Smooth muscle cell (in vitro differentiated cells): ENCODE measurements around the gene DNM1L. TPM values are rescaled to one million over a fixed set of nuclear protein-coding genes. Genes with fewer than 3 reads are reported as not detected.

Experiments used
- DNase-seq: peaks from one replicate; lab custom pipeline; 2025; ENCODE audit not compliant: unreplicated experiment; lab: John Stamatoyannopoulos, UW
- H2AFZ ChIP-seq: fragments of 200-600 bp; sonication (generic); 2 replicates; pipeline ENCODE4 v1.6.0; 2016; ENCODE audit warnings: antibody characterized with exemption, low read depth, mild to moderate bottlenecking
- H3F3A ChIP-seq: fragments of 200-600 bp; sonication (generic); 2 replicates; pipeline ENCODE4 v1.6.0; 2017; ENCODE audit warnings: antibody characterized with exemption, low read depth
- H3K27ac ChIP-seq: fragments of 200-600 bp; sonication (generic); 2 replicates; pipeline ENCODE4 v1.5.1; 2016; ENCODE audit warnings: low read depth, mild to moderate bottlenecking
- H3K27me3 ChIP-seq: fragments of 200-600 bp; sonication (generic); 2 replicates; pipeline ENCODE4 v1.6.1; 2016; ENCODE audit warnings: low read depth, mild to moderate bottlenecking
- H3K36me3 ChIP-seq: fragments of 200-600 bp; sonication (generic); 2 replicates; pipeline ENCODE4 v1.5.1; 2016; ENCODE audit warnings: low read depth
- H3K4me1 ChIP-seq: fragments of 200-600 bp; sonication (generic); 2 replicates; pipeline ENCODE4 v1.5.1; 2016; ENCODE audit warnings: low read depth
- H3K4me2 ChIP-seq: fragments of 200-600 bp; sonication (generic); 2 replicates; pipeline ENCODE4 v1.6.0; 2016; ENCODE audit warnings: mild to moderate bottlenecking
- H3K4me3 ChIP-seq: fragments of 200-600 bp; sonication (generic); 2 replicates; pipeline ENCODE4 v1.5.1; 2016; ENCODE audit warnings: mild to moderate bottlenecking
- H3K79me2 ChIP-seq: fragments of 200-600 bp; sonication (generic); 2 replicates; pipeline ENCODE4 v1.6.0; 2016; ENCODE audit warnings: low read depth, mild to moderate bottlenecking
- H3K9ac ChIP-seq: fragments of 200-600 bp; sonication (generic); 2 replicates; pipeline ENCODE4 v1.6.0; 2016; ENCODE audit warnings: low read depth
- H3K9me3 ChIP-seq: fragments of 200-600 bp; sonication (generic); replicated peaks from 2 replicates; pipeline ENCODE4 v1.5.1; 2016; ENCODE audit warnings: low read depth
- H4K20me1 ChIP-seq: fragments of 200-600 bp; sonication (generic); 2 replicates; pipeline ENCODE4 v1.6.0; 2016; ENCODE audit warnings: low read depth
- CTCF ChIP-seq: fragments of 200-600 bp; sonication (generic); IDR thresholded peaks from 2 replicates; pipeline ENCODE4 v1.5.1; 2017; ENCODE audit warnings: borderline replicate concordance, mild to moderate bottlenecking, antibody characterized with exemption; ENCODE audit not compliant: insufficient read depth, poor library complexity, severe bottlenecking
- WGBS: methylation state at CpG from one replicate; pipeline ENCODE4 v1.1.7; 2016; ENCODE audit warnings: low lambda C conversion rate; 5-methylcytosine and 5-hydroxymethylcytosine counted together
- polyA plus RNA-seq: library from polyadenylated mRNA; unstranded; fragments of >200 nt; fragmentation: Nextera tagmentation; extraction: Ambion mirVana; gene quantifications from 2 replicates; pipeline ENCODE4 v1.2.1, GENCODE V29; 2016
- total RNA-seq: library from RNA; depleted of rRNA; stranded (reverse); fragments of >200 nt; gene quantifications from 2 replicates; pipeline ENCODE4 v1.2.3, GENCODE V29; 2014

DNM1L gene
- total and polyA plus RNA-seq, 2 experiments from 2014 or later = 33.6 to 56.3 TPM

GRCh38 chr12:32692358-32692757 lies 13.3 kb downstream of the DNM1L start:
- H2AFZ ChIP-seq = no peak overlapping the region
- TF ChIP-seq CTCF = no peak
- no peaks in the 10 kb centered on the region for H3F3A ChIP-seq
- 89% methylated on average over 1 of the region's 1 CpG for WGBS
- H3K9me3 ChIP-seq = no peaks in the 10 kb centered on the region
- no peaks in the 10 kb centered on the region for H3K27me3 ChIP-seq
- no peak for DNase-seq
- no peak overlapping the region for H3K9ac ChIP-seq
- no peaks in the 10 kb centered on the region for H3K36me3 ChIP-seq
- H3K4me3 ChIP-seq = no peak overlapping the region
- peaks cover 98% of the 10 kb centered on the region for H3K79me2 ChIP-seq
- no peak overlapping the region for H3K27ac ChIP-seq
- H4K20me1 ChIP-seq = peaks cover 66% of the 10 kb centered on the region
- no peaks in the 10 kb centered on the region for H3K4me1 ChIP-seq
- no peak overlapping the region for H3K4me2 ChIP-seq

- no peak overlapping the region for H3K9ac ChIP-seq
- H3K4me1 ChIP-seq = no peaks in the 10 kb centered on the region
- no peaks in the 10 kb centered on the region for H3F3A ChIP-seq
- no peak overlapping the region for H3K4me3 ChIP-seq
- H3K36me3 ChIP-seq = no peaks in the 10 kb centered on the region
- no peak overlapping the region for H3K4me2 ChIP-seq
- no peak for DNase-seq
- peaks cover 98% of the 10 kb centered on the region for H3K79me2 ChIP-seq
- H3K9me3 ChIP-seq = no peaks in the 10 kb centered on the region
- peaks cover 65% of the 10 kb centered on the region for H4K20me1 ChIP-seq
- H3K27ac ChIP-seq = no peak overlapping the region
- H3K27me3 ChIP-seq = no peaks in the 10 kb centered on the region
- WGBS = 100% methylated on average over 1 of the region's 1 CpG
- no peak overlapping the region for H2AFZ ChIP-seq
- no peak for TF ChIP-seq CTCF
Measured at GRCh38 chr12:32693036-32693435, 13.9 kb downstream of the DNM1L start.

GRCh38 chr12:32695787-32696186 lies 16.7 kb downstream of the DNM1L start:
- no peak overlapping the region for H3K27ac ChIP-seq
- H3K4me3 ChIP-seq = no peak overlapping the region
- H3K4me2 ChIP-seq = no peak overlapping the region
- no peaks in the 10 kb centered on the region for H3F3A ChIP-seq
- no peak for DNase-seq
- TF ChIP-seq CTCF = no peak
- 99% methylated on average over 3 of the region's 3 CpGs for WGBS
- no peak overlapping the region for H2AFZ ChIP-seq
- H3K9ac ChIP-seq = no peak overlapping the region
- no peaks in the 10 kb centered on the region for H3K9me3 ChIP-seq
- H3K36me3 ChIP-seq = no peaks in the 10 kb centered on the region
- H3K79me2 ChIP-seq = peaks cover 90% of the 10 kb centered on the region
- H3K27me3 ChIP-seq = no peaks in the 10 kb centered on the region
- H3K4me1 ChIP-seq = no peaks in the 10 kb centered on the region
- H4K20me1 ChIP-seq = peaks cover 64% of the 10 kb centered on the region

GRCh38 chr12:32697445-32697844 lies 18.3 kb downstream of the DNM1L start:
- no peaks in the 10 kb centered on the region for H3K27me3 ChIP-seq
- H3F3A ChIP-seq = no peaks in the 10 kb centered on the region
- H4K20me1 ChIP-seq = peaks cover 52% of the 10 kb centered on the region
- no peak overlapping the region for H3K4me3 ChIP-seq
- no peak for DNase-seq
- H3K4me2 ChIP-seq = no peak overlapping the region
- no peaks in the 10 kb centered on the region for H3K9me3 ChIP-seq
- no peak overlapping the region for H3K27ac ChIP-seq
- peaks cover 74% of the 10 kb centered on the region for H3K79me2 ChIP-seq
- TF ChIP-seq CTCF = no peak
- no peaks in the 10 kb centered on the region for H3K4me1 ChIP-seq
- H3K9ac ChIP-seq = no peak overlapping the region
- peaks cover 3% of the 10 kb centered on the region for H3K36me3 ChIP-seq
- 89% methylated on average over 1 of the region's 1 CpG for WGBS
- no peak overlapping the region for H2AFZ ChIP-seq
